KMS-11 (cell line): ENCODE data around the gene SIPA1.

ENCODE experiments used
- H2AFZ ChIP-seq: fragments of 200-600 bp; sonication (generic); 2 replicates; pipeline ENCODE4 v1.6.1; 2016; ENCODE audit warnings: antibody characterized with exemption, mixed run types, low read depth
- H3K27ac ChIP-seq: fragments of 200-600 bp; sonication (generic); 2 replicates; pipeline ENCODE4 v1.6.1; 2016; ENCODE audit warnings: mild to moderate bottlenecking, mixed run types
- H3K27me3 ChIP-seq: fragments of 200-600 bp; sonication (generic); 2 replicates; pipeline ENCODE4 v1.6.1; 2017; ENCODE audit warnings: mild to moderate bottlenecking, low read depth, mixed run types, moderate library complexity; ENCODE audit not compliant: insufficient read depth
- H3K36me3 ChIP-seq: fragments of 200-600 bp; sonication (generic); 2 replicates; pipeline ENCODE4 v1.6.1; 2017; ENCODE audit warnings: mild to moderate bottlenecking, mixed run types; ENCODE audit not compliant: insufficient read depth
- H3K4me1 ChIP-seq: fragments of 200-600 bp; sonication (generic); 2 replicates; pipeline ENCODE4 v1.6.1; 2016; ENCODE audit warnings: mild to moderate bottlenecking, low read depth, mixed run types; ENCODE audit not compliant: poor library complexity, severe bottlenecking
- H3K4me2 ChIP-seq: fragments of 200-600 bp; sonication (generic); 2 replicates; pipeline ENCODE4 v1.7.0; 2016; ENCODE audit warnings: mild to moderate bottlenecking, mixed run types
- H3K4me3 ChIP-seq: fragments of 200-600 bp; sonication (generic); IDR thresholded peaks from 2 replicates; pipeline ENCODE4 v1.6.1; 2017; ENCODE audit warnings: low read depth, low read length, mixed read lengths; ENCODE audit not compliant: insufficient read depth
- H3K79me2 ChIP-seq: fragments of 200-600 bp; sonication (generic); 2 replicates; pipeline ENCODE4 v1.6.1; 2016; ENCODE audit warnings: low read depth, mixed run types; ENCODE audit not compliant: insufficient read depth
- H3K9ac ChIP-seq: fragments of 200-600 bp; sonication (generic); 2 replicates; pipeline ENCODE4 v1.6.1; 2016; ENCODE audit warnings: mild to moderate bottlenecking, mixed run types
- H4K20me1 ChIP-seq: fragments of 200-600 bp; sonication (generic); 2 replicates; pipeline ENCODE4 v1.6.1; 2016; ENCODE audit warnings: mild to moderate bottlenecking, mixed run types; ENCODE audit not compliant: insufficient read depth
- CTCF ChIP-seq: fragments of 200-600 bp; sonication (generic); conservative IDR thresholded peaks from 2 replicates; pipeline ENCODE4 v1.6.1; 2017; ENCODE audit warnings: low read depth, mild to moderate bottlenecking, antibody characterized with exemption, low read length, moderate library complexity, mixed read lengths

The SIPA1 gene

GRCh38 chr11:65617990-65618751, 19.7 kb upstream of the SIPA1 start:
- Histone ChIP-seq H3K9ac (no peak overlapping the region), H2AFZ (no peak overlapping the region), H3K36me3 (no peaks in the 10 kb centered on the region), H4K20me1 (no peaks in the 10 kb centered on the region), H3K4me1 (peaks cover 19% of the 10 kb centered on the region), H3K4me3 (no peak overlapping the region), H3K79me2 (peaks cover 30% of the 10 kb centered on the region), H3K27ac (no peak overlapping the region), H3K27me3 (no peaks in the 10 kb centered on the region), H3K4me2 (no peak overlapping the region; the same call in 1 of the 2 replicates)
- no peak for TF ChIP-seq CTCF

- no peak for TF ChIP-seq CTCF
- Histone ChIP-seq H3K9ac (no peak overlapping the region), H3K4me2 (no peak overlapping the region), H3K27ac (no peak overlapping the region), H3K27me3 (no peaks in the 10 kb centered on the region), H4K20me1 (no peaks in the 10 kb centered on the region), H3K79me2 (peaks cover 26% of the 10 kb centered on the region), H3K4me1 (peaks cover 18% of the 10 kb centered on the region), H2AFZ (no peak overlapping the region), H3K36me3 (no peaks in the 10 kb centered on the region), H3K4me3 (no peak overlapping the region)
Measured at GRCh38 chr11:65618763-65619162, 19.1 kb upstream of the SIPA1 start.

GRCh38 chr11:65619281-65619928, 18.5 kb upstream of the SIPA1 start:
- Histone ChIP-seq H3K9ac (no peak overlapping the region), H3K4me2 (no peak overlapping the region), H4K20me1 (no peaks in the 10 kb centered on the region), H3K36me3 (no peaks in the 10 kb centered on the region), H3K79me2 (peaks cover 26% of the 10 kb centered on the region), H3K27me3 (no peaks in the 10 kb centered on the region), H2AFZ (no peak overlapping the region), H3K4me1 (peaks cover 18% of the 10 kb centered on the region), H3K27ac (no peak overlapping the region), H3K4me3 (no peak overlapping the region)
- no peak for TF ChIP-seq CTCF

GRCh38 chr11:65620666-65621065, 17.2 kb upstream of the SIPA1 start:
- Histone ChIP-seq H3K4me3 (no peak overlapping the region), H2AFZ (no peak overlapping the region), H3K36me3 (no peaks in the 10 kb centered on the region), H4K20me1 (no peaks in the 10 kb centered on the region), H3K9ac (no peak overlapping the region), H3K4me1 (peaks cover 18% of the 10 kb centered on the region), H3K4me2 (no peak overlapping the region), H3K27me3 (no peaks in the 10 kb centered on the region), H3K27ac (no peak overlapping the region), H3K79me2 (peaks cover 26% of the 10 kb centered on the region)
- TF ChIP-seq CTCF, result no peak
